Measurements from ENCODE around the gene CCDC121.
"Not testable (repeated sequence)": the region's sequence is repeated elsewhere in the genome, so short reads cannot be mapped to it uniquely, and the experiment has no call there.

The CCDC121 gene

GRCh38 chr2:27615316-27615715, 13.5 kb downstream of the CCDC121 start:
- no peaks in the 10 kb centered on the region for H3K4me1 ChIP-seq (ENCODE audit: control insufficient read depth in 2 of 2, insufficient read depth in 2 of 2, low read length in 2 of 2)
- H3K9me3 ChIP-seq (ENCODE audit: control insufficient read depth in 2 of 2, low read length in 2 of 2), result no peaks in the 10 kb centered on the region
- H3K9ac ChIP-seq (ENCODE audit: low read depth in 1 of 2, low read length in 2 of 2), result no peak overlapping the region
- no peaks in the 10 kb centered on the region for H3K27me3 ChIP-seq (ENCODE audit: control insufficient read depth in 2 of 2, insufficient read depth in 2 of 2, low read length in 2 of 2)
- no peak overlapping the region for H3K27ac ChIP-seq (ENCODE audit: low read depth in 2 of 2, low read length in 2 of 2)
- H3K36me3 ChIP-seq (ENCODE audit: control insufficient read depth in 2 of 2, insufficient read depth in 2 of 2, low read length in 2 of 2), result peaks cover 23 to 34% of the 10 kb centered on the region in 2 donors
- H3K4me3 ChIP-seq (ENCODE audit: low read length in 2 of 2), result no peak overlapping the region

DNA sequence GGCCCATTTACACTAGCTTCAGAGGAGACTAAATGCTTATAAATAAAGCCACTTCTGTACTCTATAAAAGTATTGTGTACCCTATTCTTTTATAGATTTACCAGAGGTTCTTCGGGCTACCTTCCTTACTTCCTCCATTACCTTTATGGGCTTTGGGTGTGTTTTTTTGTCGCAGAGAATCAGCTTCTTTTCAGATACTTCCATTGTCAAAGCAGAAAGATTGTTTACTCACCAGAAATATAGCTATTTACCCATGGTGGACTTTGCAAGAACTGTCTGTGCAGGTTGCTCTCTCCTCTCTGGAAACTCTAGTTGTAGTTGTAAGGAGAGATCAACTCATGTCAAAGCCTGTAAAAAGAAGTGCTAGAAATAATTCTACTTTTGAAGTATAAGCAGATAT, 14.8 kb downstream of the CCDC121 start:
- Histone ChIP-seq H3K9me3 (ENCODE audit: control insufficient read depth in 2 of 2, low read length in 2 of 2) (no peaks in the 10 kb centered on the region), H3K36me3 (ENCODE audit: control insufficient read depth in 2 of 2, insufficient read depth in 2 of 2, low read length in 2 of 2) (peaks cover 23 to 36% of the 10 kb centered on the region in 2 donors), H3K4me1 (ENCODE audit: control insufficient read depth in 2 of 2, insufficient read depth in 2 of 2, low read length in 2 of 2) (no peaks in the 10 kb centered on the region), H3K9ac (ENCODE audit: low read depth in 1 of 2, low read length in 2 of 2) (no peak overlapping the region), H3K27ac (ENCODE audit: low read depth in 2 of 2, low read length in 2 of 2) (no peak overlapping the region), H3K4me3 (ENCODE audit: low read length in 2 of 2) (no peak overlapping the region), H3K27me3 (ENCODE audit: control insufficient read depth in 2 of 2, insufficient read depth in 2 of 2, low read length in 2 of 2) (no peaks in the 10 kb centered on the region)

- Histone ChIP-seq H3K4me3 (ENCODE audit: low read length in 2 of 2) (no peak overlapping the region), H3K36me3 (ENCODE audit: control insufficient read depth in 2 of 2, insufficient read depth in 2 of 2, low read length in 2 of 2) (peaks cover 18 to 33% of the 10 kb centered on the region in 2 donors), H3K27me3 (ENCODE audit: control insufficient read depth in 2 of 2, insufficient read depth in 2 of 2, low read length in 2 of 2) (no peaks in the 10 kb centered on the region), H3K4me1 (ENCODE audit: control insufficient read depth in 2 of 2, insufficient read depth in 2 of 2, low read length in 2 of 2) (no peaks in the 10 kb centered on the region), H3K27ac (ENCODE audit: low read depth in 2 of 2, low read length in 2 of 2) (no peak overlapping the region), H3K9me3 (ENCODE audit: control insufficient read depth in 2 of 2, low read length in 2 of 2) (no peaks in the 10 kb centered on the region), H3K9ac (ENCODE audit: low read depth in 1 of 2, low read length in 2 of 2) (no peak overlapping the region)
These were observed 22.2 kb downstream of the CCDC121 start for GRCh38 chr2:27606611-27607010.

GRCh38 chr2:27596627-27597026, 32.2 kb downstream of the CCDC121 start:
- peaks cover 0 to 18% of the 10 kb centered on the region in 2 donors for H3K36me3 ChIP-seq (ENCODE audit: control insufficient read depth in 2 of 2, insufficient read depth in 2 of 2, low read length in 2 of 2)
- H3K9ac ChIP-seq (ENCODE audit: low read depth in 1 of 2, low read length in 2 of 2), result no peak overlapping the region
- peaks cover 0 to 2% of the 10 kb centered on the region in 2 donors for H3K9me3 ChIP-seq (ENCODE audit: control insufficient read depth in 2 of 2, low read length in 2 of 2)
- H3K27me3 ChIP-seq (ENCODE audit: control insufficient read depth in 2 of 2, insufficient read depth in 2 of 2, low read length in 2 of 2), result no peaks in the 10 kb centered on the region
- H3K4me3 ChIP-seq (ENCODE audit: low read length in 2 of 2), result no peak overlapping the region
- H3K4me1 ChIP-seq (ENCODE audit: control insufficient read depth in 2 of 2, insufficient read depth in 2 of 2, low read length in 2 of 2), result no peaks in the 10 kb centered on the region
- H3K27ac ChIP-seq (ENCODE audit: low read depth in 2 of 2, low read length in 2 of 2), result no peak overlapping the region

DNA sequence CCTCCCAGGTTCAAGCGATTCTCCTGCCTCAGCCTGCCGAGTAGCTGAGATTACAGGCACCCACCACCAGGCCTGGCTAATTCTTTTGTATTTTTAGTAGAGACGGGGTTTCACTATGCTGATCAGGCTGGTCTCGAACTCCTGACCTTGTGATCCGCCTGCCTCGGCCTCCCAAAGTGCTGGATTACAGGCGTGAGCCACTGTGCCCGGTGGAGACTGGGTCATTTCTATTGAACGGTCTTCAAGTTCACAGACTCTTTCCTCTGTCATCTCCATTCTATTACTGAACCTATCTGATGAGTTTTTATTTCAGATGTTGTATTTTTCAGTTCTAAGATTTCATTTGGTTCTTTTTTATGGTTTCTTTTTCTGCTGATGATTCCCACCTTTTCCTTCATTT, 33.4 kb downstream of the CCDC121 start:
- not testable (repeated sequence) for H3K27me3 ChIP-seq (ENCODE audit: control insufficient read depth in 2 of 2, insufficient read depth in 2 of 2, low read length in 2 of 2); H3K9ac ChIP-seq (ENCODE audit: low read depth in 1 of 2, low read length in 2 of 2); H3K27ac ChIP-seq (ENCODE audit: low read depth in 2 of 2, low read length in 2 of 2); H3K4me1 ChIP-seq (ENCODE audit: control insufficient read depth in 2 of 2, insufficient read depth in 2 of 2, low read length in 2 of 2); H3K9me3 ChIP-seq (ENCODE audit: control insufficient read depth in 2 of 2, low read length in 2 of 2); H3K4me3 ChIP-seq (ENCODE audit: low read length in 2 of 2)
- peaks cover 0 to 10% of the 10 kb centered on the region in 2 donors for H3K36me3 ChIP-seq (ENCODE audit: control insufficient read depth in 2 of 2, insufficient read depth in 2 of 2, low read length in 2 of 2)

DNA sequence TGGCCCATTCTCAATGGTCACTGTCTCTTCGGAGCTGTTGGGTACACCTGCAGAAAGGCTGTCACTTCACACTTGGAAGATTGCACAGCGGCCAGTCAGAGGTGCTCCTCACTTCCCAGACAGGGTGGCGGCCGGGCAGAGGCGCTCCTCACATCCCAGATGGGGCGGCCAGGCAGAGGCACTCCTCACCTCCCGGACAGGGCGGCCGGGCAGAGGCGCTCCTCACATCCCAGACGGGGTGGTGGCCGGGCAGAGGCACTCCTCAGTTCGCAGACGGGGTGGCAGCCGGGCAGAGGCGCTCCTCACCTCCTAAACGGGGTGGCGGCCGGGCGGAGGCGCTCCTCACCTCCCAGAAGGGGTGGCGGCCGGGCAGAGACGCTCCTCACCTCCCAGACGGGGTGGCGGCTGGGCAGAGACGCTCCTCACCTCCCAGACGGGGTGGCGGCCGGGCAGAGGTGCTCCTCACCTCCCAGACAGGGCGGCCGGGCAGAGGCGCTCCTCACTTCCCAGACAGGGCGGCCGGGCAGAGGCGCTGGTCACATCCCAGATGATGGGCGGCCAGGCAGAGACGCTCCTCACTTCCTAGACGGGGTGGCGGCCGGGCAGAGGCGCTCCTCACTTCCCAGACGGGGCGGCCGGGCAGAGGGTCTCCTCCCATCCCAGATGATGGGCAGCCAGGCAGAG, 34.6 kb downstream of the CCDC121 start:
- H3K9ac ChIP-seq (ENCODE audit: low read depth in 1 of 2, low read length in 2 of 2); H3K36me3 ChIP-seq (ENCODE audit: control insufficient read depth in 2 of 2, insufficient read depth in 2 of 2, low read length in 2 of 2); H3K27me3 ChIP-seq (ENCODE audit: control insufficient read depth in 2 of 2, insufficient read depth in 2 of 2, low read length in 2 of 2); H3K27ac ChIP-seq (ENCODE audit: low read depth in 2 of 2, low read length in 2 of 2); H3K9me3 ChIP-seq (ENCODE audit: control insufficient read depth in 2 of 2, low read length in 2 of 2); H3K4me3 ChIP-seq (ENCODE audit: low read length in 2 of 2); H3K4me1 ChIP-seq (ENCODE audit: control insufficient read depth in 2 of 2, insufficient read depth in 2 of 2, low read length in 2 of 2): not testable (repeated sequence)

- Histone ChIP-seq H3K4me1 (ENCODE audit: control insufficient read depth in 2 of 2, insufficient read depth in 2 of 2, low read length in 2 of 2) (no peaks in the 10 kb centered on the region), H3K27me3 (ENCODE audit: control insufficient read depth in 2 of 2, insufficient read depth in 2 of 2, low read length in 2 of 2) (no peaks in the 10 kb centered on the region), H3K27ac (ENCODE audit: low read depth in 2 of 2, low read length in 2 of 2) (no peak overlapping the region), H3K9me3 (ENCODE audit: control insufficient read depth in 2 of 2, low read length in 2 of 2) (peaks cover 0 to 2% of the 10 kb centered on the region in 2 donors), H3K36me3 (ENCODE audit: control insufficient read depth in 2 of 2, insufficient read depth in 2 of 2, low read length in 2 of 2) (no peaks in the 10 kb centered on the region), H3K4me3 (ENCODE audit: low read length in 2 of 2) (no peak overlapping the region), H3K9ac (ENCODE audit: low read depth in 1 of 2, low read length in 2 of 2) (no peak overlapping the region)
These were observed 35.6 kb downstream of the CCDC121 start for GRCh38 chr2:27593240-27593639.

DNA sequence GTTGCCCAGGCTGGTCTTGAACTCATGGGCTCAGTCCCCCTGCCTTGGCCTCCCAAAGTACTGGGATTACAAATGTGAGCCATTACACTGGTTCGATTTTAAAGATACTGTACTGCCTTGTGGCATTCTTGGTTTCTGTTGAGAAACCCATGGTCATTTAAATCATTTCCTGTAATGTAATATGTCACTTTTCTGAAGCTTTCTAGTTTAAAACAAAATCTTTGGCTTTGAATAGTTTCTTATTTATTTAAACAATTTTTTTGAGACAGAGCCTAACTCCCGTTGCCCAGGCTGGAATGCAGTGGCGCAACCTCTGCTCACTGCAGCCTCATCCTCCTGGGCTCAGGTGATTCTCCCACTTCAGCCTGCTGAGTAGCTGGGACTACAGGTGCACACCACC, 37.1 kb downstream of the CCDC121 start:
- no peaks in the 10 kb centered on the region for H3K36me3 ChIP-seq (ENCODE audit: control insufficient read depth in 2 of 2, insufficient read depth in 2 of 2, low read length in 2 of 2)

GRCh38 chr2:27588308-27588707, 40.5 kb downstream of the CCDC121 start:
- Histone ChIP-seq H3K9ac (ENCODE audit: low read depth in 1 of 2, low read length in 2 of 2) (no peak overlapping the region), H3K4me1 (ENCODE audit: control insufficient read depth in 2 of 2, insufficient read depth in 2 of 2, low read length in 2 of 2) (peaks cover 12 to 13% of the 10 kb centered on the region in 2 donors), H3K27me3 (ENCODE audit: control insufficient read depth in 2 of 2, insufficient read depth in 2 of 2, low read length in 2 of 2) (no peaks in the 10 kb centered on the region), H3K36me3 (ENCODE audit: control insufficient read depth in 2 of 2, insufficient read depth in 2 of 2, low read length in 2 of 2) (no peaks in the 10 kb centered on the region), H3K27ac (ENCODE audit: low read depth in 2 of 2, low read length in 2 of 2) (no peak overlapping the region), H3K9me3 (ENCODE audit: control insufficient read depth in 2 of 2, low read length in 2 of 2) (no peaks in the 10 kb centered on the region), H3K4me3 (ENCODE audit: low read length in 2 of 2) (no peak overlapping the region)

More for the DNA sequence above, 37.1 kb downstream of the CCDC121 start:
- Histone ChIP-seq H3K4me1 (ENCODE audit: control insufficient read depth in 2 of 2, insufficient read depth in 2 of 2, low read length in 2 of 2) (no peaks in the 10 kb centered on the region), H3K4me3 (ENCODE audit: low read length in 2 of 2) (no peak overlapping the region), H3K9ac (ENCODE audit: low read depth in 1 of 2, low read length in 2 of 2) (no peak overlapping the region), H3K27ac (ENCODE audit: low read depth in 2 of 2, low read length in 2 of 2) (no peak overlapping the region), H3K27me3 (ENCODE audit: control insufficient read depth in 2 of 2, insufficient read depth in 2 of 2, low read length in 2 of 2) (no peaks in the 10 kb centered on the region), H3K9me3 (ENCODE audit: control insufficient read depth in 2 of 2, low read length in 2 of 2) (peaks cover 0 to 2% of the 10 kb centered on the region in 2 donors)

- Histone ChIP-seq H3K9ac (ENCODE audit: low read depth in 1 of 2, low read length in 2 of 2) (no peak overlapping the region), H3K9me3 (ENCODE audit: control insufficient read depth in 2 of 2, low read length in 2 of 2) (no peaks in the 10 kb centered on the region), H3K27ac (ENCODE audit: low read depth in 2 of 2, low read length in 2 of 2) (no peak overlapping the region), H3K36me3 (ENCODE audit: control insufficient read depth in 2 of 2, insufficient read depth in 2 of 2, low read length in 2 of 2) (no peaks in the 10 kb centered on the region), H3K27me3 (ENCODE audit: control insufficient read depth in 2 of 2, insufficient read depth in 2 of 2, low read length in 2 of 2) (no peaks in the 10 kb centered on the region), H3K4me3 (ENCODE audit: low read length in 2 of 2) (no peak overlapping the region), H3K4me1 (ENCODE audit: control insufficient read depth in 2 of 2, insufficient read depth in 2 of 2, low read length in 2 of 2) (peaks cover 14% of the 10 kb centered on the region in 2 donors)
These were observed 41.8 kb downstream of the CCDC121 start for GRCh38 chr2:27587025-27587424.

Data from mucosa of rectum (tissue), 2 donors.